Measurements from ENCODE around the gene LCK.
"Not testable (repeated sequence)": the region's sequence is repeated elsewhere in the genome, so short reads cannot be mapped to it uniquely, and the experiment has no call there.

The LCK gene

GRCh38 chr1:32240140-32240951 lies 10.7 kb upstream of the LCK start:
- DNase-seq: peak; percentile 88 to 91

GRCh38 chr1:32241001-32241763 lies 9.9 kb upstream of the LCK start:
- peak; percentile 28 to 29 for DNase-seq

GRCh38 chr1:32242341-32242851 lies 8.7 kb upstream of the LCK start:
- no peak for DNase-seq

- no peak for DNase-seq
These were observed 4.2 kb upstream of the LCK start, which contains the start of gene FAM167B for GRCh38 chr1:32246888-32247273. Gene FAM167B, plus strand, starts transcription at chr1:32247222. Its CDS starts 200 bp downstream, at chr1:32247422.

GRCh38 chr1:32247452-32247851 lies 3.6 kb upstream of the LCK start:
- no peak for DNase-seq

- peak; percentile 55 to 73 for DNase-seq
These were observed 2.8 kb upstream of the LCK start for GRCh38 chr1:32247983-32248889.

GRCh38 chr1:32249831-32250525 lies 1.1 kb upstream of the LCK start:
- no peak for DNase-seq

- no peak for DNase-seq
These were observed 4.3 kb downstream of the LCK start for GRCh38 chr1:32255072-32256071.

- no peak for DNase-seq
These were observed 5.6 kb downstream of the LCK start for GRCh38 chr1:32256473-32257226.

- no peak for DNase-seq
These were observed 6.1 kb downstream of the LCK start for GRCh38 chr1:32257227-32257508.

- DNase-seq: not testable (repeated sequence)
These were observed 12.2 kb downstream of the LCK start for GRCh38 chr1:32263236-32263593.

- DNase-seq: no peak
These were observed 12.7 kb downstream of the LCK start for GRCh38 chr1:32263744-32264143.

- DNase-seq: no peak
These were observed 14.8 kb downstream of the LCK start for GRCh38 chr1:32265846-32266245.

- DNase-seq: no peak
These were observed 16.0 kb downstream of the LCK start for GRCh38 chr1:32266921-32267591.

GRCh38 chr1:32269744-32270143 lies 18.7 kb downstream of the LCK start:
- no peak for DNase-seq

GRCh38 chr1:32272557-32273390 lies 21.7 kb downstream of the LCK start:
- no peak for DNase-seq

- DNase-seq: no peak
These were observed 22.5 kb downstream of the LCK start for GRCh38 chr1:32273391-32274208.
